Neural cell (in vitro differentiated cells): Measurements from ENCODE around the gene SUFU. TPM values are rescaled to one million over a fixed set of nuclear protein-coding genes. Genes with fewer than 3 reads are reported as not detected.

Source experiments
- H2AFZ ChIP-seq: fragments of 200-600, 300-800 bp; sonication (generic), shearing (Covaris generic); 2 replicates; pipeline ENCODE4 v1.6.0; 2014; ENCODE audit warnings: low read depth, mild to moderate bottlenecking, antibody characterized with exemption, low read length, moderate library complexity
- H3F3A ChIP-seq: fragments of 200-600 bp; shearing (Covaris generic); 2 replicates; pipeline ENCODE4 v1.6.1; 2016; ENCODE audit warnings: mild to moderate bottlenecking, moderate library complexity, mixed read lengths, antibody characterized with exemption, low read length; ENCODE audit not compliant: insufficient read depth, poor library complexity, severe bottlenecking
- H3K27ac ChIP-seq: fragments of 200-600, 300-800 bp; sonication (generic), shearing (Covaris generic); 2 replicates; pipeline ENCODE4 v1.5.1; 2014; ENCODE audit warnings: mild to moderate bottlenecking, low read length, moderate library complexity
- H3K27me3 ChIP-seq: fragments of 300-800, 200-600 bp; sonication (generic), shearing (Covaris generic); 2 replicates; pipeline ENCODE4 v1.6.0; 2014; ENCODE audit warnings: mild to moderate bottlenecking, low read depth, low read length, moderate library complexity; ENCODE audit not compliant: insufficient read depth
- H3K36me3 ChIP-seq: fragments of 300-800, 200-600 bp; sonication (generic), shearing (Covaris generic); 2 replicates; pipeline ENCODE4 v1.5.1; 2014; ENCODE audit warnings: mild to moderate bottlenecking, antibody characterized with exemption, low read length, moderate library complexity; ENCODE audit not compliant: insufficient read depth
- H3K4me2 ChIP-seq: fragments of 300-800, 200-600 bp; sonication (generic), shearing (Covaris generic); 2 replicates; pipeline ENCODE4 v1.6.0; 2014; ENCODE audit warnings: mild to moderate bottlenecking, low read length
- H3K4me3 ChIP-seq: fragments of 300-800, 200-600 bp; sonication (generic), shearing (Covaris generic); 2 replicates; pipeline ENCODE4 v1.5.1; 2014; ENCODE audit warnings: mild to moderate bottlenecking, low read length, moderate library complexity
- H3K79me2 ChIP-seq: fragments of 200-600 bp; shearing (Covaris generic); replicated peaks from 2 replicates; pipeline ENCODE4 v1.6.0; 2014; ENCODE audit warnings: mild to moderate bottlenecking, low read length, moderate library complexity; ENCODE audit not compliant: insufficient read depth
- H3K9ac ChIP-seq: fragments of 300-800, 200-600 bp; sonication (generic), shearing (Covaris generic); 2 replicates; pipeline ENCODE4 v1.6.1; 2016; ENCODE audit warnings: mild to moderate bottlenecking, low read length, mixed read lengths
- H3K9me2 ChIP-seq: fragments of 200-600 bp; shearing (Covaris generic); 2 replicates; pipeline ENCODE4 v1.6.1; 2016; ENCODE audit warnings: mild to moderate bottlenecking, low read length, mixed read lengths; ENCODE audit not compliant: insufficient read depth
- H3K9me3 ChIP-seq: fragments of 200-600, 300-800 bp; sonication (generic), shearing (Covaris generic); 2 replicates; pipeline ENCODE4 v1.6.1; 2016; ENCODE audit warnings: mild to moderate bottlenecking, mixed run types, low read length, moderate library complexity, mixed read lengths
- H4K20me1 ChIP-seq: fragments of 200-600 bp; shearing (Covaris generic); 2 replicates; pipeline ENCODE4 v1.6.1; 2016; ENCODE audit warnings: mild to moderate bottlenecking, mixed run types; ENCODE audit not compliant: insufficient read depth
- CTCF ChIP-seq: fragments of 450-650 bp; IDR thresholded peaks from 2 replicates; pipeline ENCODE4 v1.5.1; 2014; ENCODE audit warnings: antibody characterized with exemption, mild to moderate bottlenecking, moderate library complexity; ENCODE audit not compliant: poor library complexity, severe bottlenecking
- EP300 ChIP-seq: fragments of 450-650 bp; conservative IDR thresholded peaks from 2 replicates; pipeline ENCODE4 v1.6.1; 2014; ENCODE audit warnings: antibody characterized with exemption, mild to moderate bottlenecking, moderate library complexity; ENCODE audit not compliant: poor library complexity, severe bottlenecking
- EZH2 ChIP-seq: fragments of 200-600, 300-800 bp; shearing (Covaris generic), sonication (generic); IDR thresholded peaks from 2 replicates; pipeline ENCODE4 v1.6.1; 2014; ENCODE audit warnings: antibody characterized with exemption, low read length, borderline replicate concordance, mild to moderate bottlenecking; ENCODE audit not compliant: insufficient read depth, poor library complexity, severe bottlenecking
- MXI1 ChIP-seq: fragments of 450-650 bp; conservative IDR thresholded peaks from 2 replicates; pipeline ENCODE4 v1.6.1; 2014; ENCODE audit warnings: antibody characterized with exemption, mild to moderate bottlenecking; ENCODE audit not compliant: poor library complexity, severe bottlenecking
- POLR2AphosphoS5 ChIP-seq: IDR thresholded peaks from 2 replicates; pipeline ENCODE4 v1.6.1; 2012
- RAD21 ChIP-seq: fragments of 450-650 bp; conservative IDR thresholded peaks from 2 replicates; pipeline ENCODE4 v1.6.1; 2014; ENCODE audit warnings: antibody characterized with exemption, mild to moderate bottlenecking, moderate library complexity
- SMC3 ChIP-seq: fragments of 450-650 bp; conservative IDR thresholded peaks from 2 replicates; pipeline ENCODE4 v1.6.1; 2014; ENCODE audit warnings: antibody characterized with exemption, mild to moderate bottlenecking, moderate library complexity; ENCODE audit not compliant: poor library complexity
- TAF1 ChIP-seq: IDR thresholded peaks from 2 replicates; pipeline ENCODE4 v1.6.1; 2012; ENCODE audit warnings: low read depth
- polyA plus RNA-seq: library from polyadenylated mRNA; depleted of rRNA; stranded (reverse); fragments of >200 nt; gene quantifications from 2 replicates; pipeline ENCODE4 v1.2.3, GENCODE V29; 2014
- TF ChIP-seq, protein P1 (sequence below): IDR thresholded peaks from 2 replicates; pipeline ENCODE4 v1.6.1; 2012; ENCODE audit warnings: borderline replicate concordance

Gene SUFU
- polyA plus RNA-seq, 1 donor from 2014 or later: 4.8 TPM

DNA sequence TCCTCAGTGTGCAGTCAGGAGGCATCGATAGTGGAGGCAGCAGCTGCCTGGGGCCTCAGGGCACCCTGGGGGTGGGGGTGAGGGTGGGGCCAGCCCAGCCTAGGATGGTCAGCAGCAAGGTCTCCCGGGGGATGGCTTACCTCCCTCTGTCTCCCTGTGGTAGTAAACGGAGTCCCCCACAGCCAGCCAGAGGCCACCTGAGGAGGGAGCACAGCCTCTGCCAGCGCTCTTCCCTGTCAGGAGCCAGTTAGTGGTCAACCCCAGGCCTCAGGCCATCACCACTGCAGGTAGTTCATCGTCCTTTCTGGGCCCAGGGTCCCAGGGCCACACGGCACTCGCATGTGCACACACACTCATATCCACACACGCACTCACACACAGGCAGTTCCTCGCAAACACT is 23.4 kb upstream of the SUFU start:
- H3K9me2 ChIP-seq: no peaks in the 10 kb centered on the region

DNA sequence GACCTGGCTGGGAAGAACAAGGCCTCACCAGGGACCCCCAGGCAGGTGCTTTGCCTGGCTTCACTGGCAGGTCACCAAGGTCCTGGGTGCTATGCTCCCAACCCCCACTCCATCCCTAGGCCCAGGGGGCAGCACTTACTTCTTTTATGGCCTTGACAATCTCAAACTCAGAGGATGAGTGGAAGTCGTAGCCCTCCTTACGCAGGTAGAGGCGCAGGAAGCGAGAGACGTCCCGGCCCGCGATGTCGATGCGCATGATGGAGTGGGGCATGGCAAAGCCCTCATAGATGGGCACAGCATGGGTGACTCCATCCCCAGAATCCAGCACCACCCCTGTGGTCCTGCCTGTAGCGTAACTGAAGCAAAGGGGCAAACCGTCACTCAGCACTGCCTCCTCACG is 19.8 kb upstream of the SUFU start:
- TF ChIP-seq SMC3 (no peak), MXI1 (no peak), POLR2AphosphoS5 (no peak), EZH2 (no peak), RAD21 (no peak), EP300 (no peak), TAF1 (no peak), CTCF (no peak)
- TF ChIP-seq, protein P1, sequence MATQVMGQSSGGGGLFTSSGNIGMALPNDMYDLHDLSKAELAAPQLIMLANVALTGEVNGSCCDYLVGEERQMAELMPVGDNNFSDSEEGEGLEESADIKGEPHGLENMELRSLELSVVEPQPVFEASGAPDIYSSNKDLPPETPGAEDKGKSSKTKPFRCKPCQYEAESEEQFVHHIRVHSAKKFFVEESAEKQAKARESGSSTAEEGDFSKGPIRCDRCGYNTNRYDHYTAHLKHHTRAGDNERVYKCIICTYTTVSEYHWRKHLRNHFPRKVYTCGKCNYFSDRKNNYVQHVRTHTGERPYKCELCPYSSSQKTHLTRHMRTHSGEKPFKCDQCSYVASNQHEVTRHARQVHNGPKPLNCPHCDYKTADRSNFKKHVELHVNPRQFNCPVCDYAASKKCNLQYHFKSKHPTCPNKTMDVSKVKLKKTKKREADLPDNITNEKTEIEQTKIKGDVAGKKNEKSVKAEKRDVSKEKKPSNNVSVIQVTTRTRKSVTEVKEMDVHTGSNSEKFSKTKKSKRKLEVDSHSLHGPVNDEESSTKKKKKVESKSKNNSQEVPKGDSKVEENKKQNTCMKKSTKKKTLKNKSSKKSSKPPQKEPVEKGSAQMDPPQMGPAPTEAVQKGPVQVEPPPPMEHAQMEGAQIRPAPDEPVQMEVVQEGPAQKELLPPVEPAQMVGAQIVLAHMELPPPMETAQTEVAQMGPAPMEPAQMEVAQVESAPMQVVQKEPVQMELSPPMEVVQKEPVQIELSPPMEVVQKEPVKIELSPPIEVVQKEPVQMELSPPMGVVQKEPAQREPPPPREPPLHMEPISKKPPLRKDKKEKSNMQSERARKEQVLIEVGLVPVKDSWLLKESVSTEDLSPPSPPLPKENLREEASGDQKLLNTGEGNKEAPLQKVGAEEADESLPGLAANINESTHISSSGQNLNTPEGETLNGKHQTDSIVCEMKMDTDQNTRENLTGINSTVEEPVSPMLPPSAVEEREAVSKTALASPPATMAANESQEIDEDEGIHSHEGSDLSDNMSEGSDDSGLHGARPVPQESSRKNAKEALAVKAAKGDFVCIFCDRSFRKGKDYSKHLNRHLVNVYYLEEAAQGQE: no peak
- Histone ChIP-seq H3K27ac (no peak overlapping the region), H3K9me3 (no peaks in the 10 kb centered on the region), H3K9ac (no peak overlapping the region), H3K79me2 (no peaks in the 10 kb centered on the region), H3K4me2 (no peak overlapping the region), H3F3A (no peaks in the 10 kb centered on the region), H2AFZ (no peak overlapping the region), H3K9me2 (no peaks in the 10 kb centered on the region), H3K4me3 (no peak overlapping the region), H4K20me1 (no peaks in the 10 kb centered on the region), H3K36me3 (no peaks in the 10 kb centered on the region), H3K27me3 (no peaks in the 10 kb centered on the region)

More for the DNA sequence above, 23.4 kb upstream of the SUFU start:
- H3F3A ChIP-seq: no peaks in the 10 kb centered on the region
- no peaks in the 10 kb centered on the region for H4K20me1 ChIP-seq
- H3K9me3 ChIP-seq: no peaks in the 10 kb centered on the region
- no peak overlapping the region for H3K4me3 ChIP-seq
- H3K4me2 ChIP-seq: no peak overlapping the region
- H3K79me2 ChIP-seq: no peaks in the 10 kb centered on the region
- no peaks in the 10 kb centered on the region for H3K36me3 ChIP-seq
- TF ChIP-seq EZH2 (no peak), EP300 (no peak), TAF1 (no peak), RAD21 (no peak), CTCF (no peak), SMC3 (no peak), POLR2AphosphoS5 (no peak), MXI1 (no peak)
- TF ChIP-seq, protein P1: no peak
- H2AFZ ChIP-seq: no peak overlapping the region
- no peak overlapping the region for H3K27ac ChIP-seq
- no peaks in the 10 kb centered on the region for H3K27me3 ChIP-seq
- H3K9ac ChIP-seq: no peak overlapping the region
